Lung (tissue), 12 donors: ENCODE data around the gene PNPLA2. TPM values are rescaled to one million over a fixed set of nuclear protein-coding genes. Genes with fewer than 3 reads are reported as not detected.

Source experiments
- ATAC-seq: fragments of 200-7000 bp; cut with Tn5 transposase; one replicate; pipeline ENCODE4 v1.9.1; 2020; ENCODE audit warnings: moderate number of reproducible peaks; ENCODE audit not compliant: insufficient read depth, low FRiP score
- DNase-seq, 3 donors: peaks; one replicate each; pipeline ENCODE4 v3.0.0-alpha.2; 2013 to 2017
- H3K27ac ChIP-seq, 2 donors: one replicate each; pipeline ENCODE4 v1.5.1; 2013; ENCODE audit warnings: mild to moderate bottlenecking in 2 of 2, moderate library complexity in 2 of 2, control low read depth in 1 of 2, inconsistent platforms in 1 of 2, low read depth in 1 of 2, low read length in 1 of 2
- H3K27me3 ChIP-seq, 3 donors: one replicate each; pipeline ENCODE4 v1.5.1; 2013; ENCODE audit warnings: low read length in 2 of 3; ENCODE audit not compliant: control insufficient read depth in 3 of 3, insufficient read depth in 3 of 3
- H3K36me3 ChIP-seq, 4 donors: one replicate each; pipeline ENCODE4 v1.5.1; 2013; ENCODE audit warnings: low read length in 4 of 4, mild to moderate bottlenecking in 1 of 4, moderate library complexity in 1 of 4; ENCODE audit not compliant: control insufficient read depth in 4 of 4, insufficient read depth in 4 of 4
- H3K4me1 ChIP-seq, 5 donors: one replicate each; pipeline ENCODE4 v1.5.1; 2013; ENCODE audit warnings: low read length in 5 of 5, mild to moderate bottlenecking in 2 of 5, moderate library complexity in 1 of 5; ENCODE audit not compliant: control insufficient read depth in 5 of 5, insufficient read depth in 5 of 5
- H3K4me3 ChIP-seq: one replicate; pipeline ENCODE4 v1.5.1; 2013; ENCODE audit warnings: mild to moderate bottlenecking, control low read depth, moderate library complexity
- H3K9ac ChIP-seq, 2 donors: one replicate each; pipeline ENCODE4 v1.5.1; 2013; ENCODE audit warnings: low read length in 2 of 2, control low read depth in 1 of 2; ENCODE audit not compliant: insufficient read depth in 1 of 2
- H3K9me3 ChIP-seq, 4 donors: one replicate each; pipeline ENCODE4 v1.5.1; 2013; ENCODE audit warnings: low read length in 3 of 4, mild to moderate bottlenecking in 1 of 4, moderate library complexity in 1 of 4; ENCODE audit not compliant: control insufficient read depth in 4 of 4, insufficient read depth in 3 of 4
- CTCF ChIP-seq: IDR thresholded peaks from 2 replicates; pipeline ENCODE4 v1.5.1; 2012; ENCODE audit warnings: mild to moderate bottlenecking; ENCODE audit errors: control extremely low read depth, extremely low read depth
- WGBS, 2 donors: extraction: QIAGEN DNeasy Blood & Tissue Kit; methylation state at CpG; one replicate each; pipeline ENCODE4 v1.1.7; 2013; 5-methylcytosine and 5-hydroxymethylcytosine counted together
- polyA plus RNA-seq, 2 donors: library from polyadenylated mRNA; stranded (reverse); fragments of 200-250 nt; gene quantifications; one replicate each; pipeline ENCODE4 v1.2.1, GENCODE V29; 2013
- total RNA-seq, 2 donors: library from RNA; depleted of rRNA in 1 of 2; stranded (reverse); fragments of >200 nt in 1 of 2; gene quantifications; one replicate each; pipeline ENCODE4 v1.2.1, GENCODE V29; 2014 to 2021
- donor health status: control.
- donor health status: control.
- donor health status: Bipolar disorder and iron deficiency.
- donor health status: healthy.
- donor health status: DM: yes; HTN: yes; CAD: no.

PNPLA2 gene
- total and polyA plus RNA-seq, 4 donors: 65.1 to 160 (median 84.2) TPM

GRCh38 chr11:830295-831117 lies 11.8 kb downstream of the PNPLA2 start:
- WGBS, 2 donors: 12 to 19% methylated on average over 63 to 78 of the region's 78 CpGs
- Histone ChIP-seq H3K9ac (no peak overlapping the region), H3K4me3 (no peak overlapping the region), H3K4me1 (peaks cover 0 to 76% (median 33%) of the 10 kb centered on the region in 5 donors), H3K9me3 (no peaks in the 10 kb centered on the region), H3K27me3 (peaks cover 0 to 24% (median 19%) of the 10 kb centered on the region in 3 donors), H3K36me3 (no peaks in the 10 kb centered on the region), H3K27ac (peak overlapping the region in 1 of 2 donors; percentile 77)
- DNase-seq: peak; percentile 61 to 69 (median 64)
- TF ChIP-seq CTCF: no peak
- peak; percentile 49 for ATAC-seq

GRCh38 chr11:831118-831864 lies 12.6 kb downstream of the PNPLA2 start:
- H3K27ac ChIP-seq: no peak overlapping the region
- no peak overlapping the region for H3K4me3 ChIP-seq
- peaks cover 0 to 24% (median 16%) of the 10 kb centered on the region in 3 donors for H3K27me3 ChIP-seq
- H3K9ac ChIP-seq: no peak overlapping the region
- peaks cover 0 to 75% (median 27%) of the 10 kb centered on the region in 5 donors for H3K4me1 ChIP-seq
- TF ChIP-seq CTCF: no peak
- DNase-seq (no peak), ATAC-seq (no peak)
- no peaks in the 10 kb centered on the region for H3K9me3 ChIP-seq
- WGBS, 2 donors: 74 to 78% methylated on average over 31 of the region's 31 CpGs
- peaks cover 0 to 4% (median 2%) of the 10 kb centered on the region in 4 donors for H3K36me3 ChIP-seq

- no peak for TF ChIP-seq CTCF
- H3K4me3 ChIP-seq: no peak overlapping the region
- peak overlapping the region in 1 of 2 donors; percentile 11 for H3K9ac ChIP-seq
- H3K27me3 ChIP-seq: peaks cover 0 to 24% (median 12%) of the 10 kb centered on the region in 3 donors
- no peaks in the 10 kb centered on the region for H3K9me3 ChIP-seq
- DNase-seq (no peak), ATAC-seq (no peak)
- WGBS, 2 donors: 72 to 76% methylated on average over 21 to 23 of the region's 23 CpGs
- H3K27ac ChIP-seq: peak overlapping the region in 1 of 2 donors; percentile 44
- H3K4me1 ChIP-seq: peaks cover 0 to 67% (median 27%) of the 10 kb centered on the region in 5 donors
- peaks cover 0 to 10% (median 6%) of the 10 kb centered on the region in 4 donors for H3K36me3 ChIP-seq
These were observed 13.3 kb downstream of the PNPLA2 start for GRCh38 chr11:831961-832528.
